ENCODE data around the gene CRTC1. TPM values are rescaled to one million over a fixed set of nuclear protein-coding genes. Genes with fewer than 3 reads are reported as not detected.

CRTC1 gene
- total RNA-seq, 1 donor from 2014 or later, result 0.79 TPM

- H3K4me3 ChIP-seq (ENCODE audit: low read depth, low read length), result no peak overlapping the region
- H3K36me3 ChIP-seq (ENCODE audit: control insufficient read depth, insufficient read depth, low read length), result no peaks in the 10 kb centered on the region
- FAIRE-seq, result no peak
- DNase-seq (ENCODE audit: low read depth), result no peak
- TF ChIP-seq CTCF (IDR thresholded peaks at IDR 0.05; ENCODE audit: insufficient read depth, low read length, severe bottlenecking), result no peak
- no peaks in the 10 kb centered on the region for H3K27me3 ChIP-seq (ENCODE audit: control insufficient read depth, insufficient read depth, low read length)
Observed at GRCh38 chr19:18774782-18775444, 91.4 kb downstream of the CRTC1 start.

GRCh38 chr19:18775586-18776287 is 92.3 kb downstream of the CRTC1 start:
- H3K4me3 ChIP-seq (ENCODE audit: low read depth, low read length), result no peak overlapping the region
- TF ChIP-seq CTCF (IDR thresholded peaks at IDR 0.05; ENCODE audit: insufficient read depth, low read length, severe bottlenecking), result no peak
- no peaks in the 10 kb centered on the region for H3K36me3 ChIP-seq (ENCODE audit: control insufficient read depth, insufficient read depth, low read length)
- DNase-seq (ENCODE audit: low read depth), result no peak
- no peak for FAIRE-seq
- no peaks in the 10 kb centered on the region for H3K27me3 ChIP-seq (ENCODE audit: control insufficient read depth, insufficient read depth, low read length)

GRCh38 chr19:18776288-18776594 is 92.8 kb downstream of the CRTC1 start:
- Histone ChIP-seq H3K4me3 (ENCODE audit: low read depth, low read length) (no peak overlapping the region), H3K36me3 (ENCODE audit: control insufficient read depth, insufficient read depth, low read length) (no peaks in the 10 kb centered on the region), H3K27me3 (ENCODE audit: control insufficient read depth, insufficient read depth, low read length) (no peaks in the 10 kb centered on the region)
- DNase-seq (ENCODE audit: low read depth) (peak; percentile 37), FAIRE-seq (no peak)
- TF ChIP-seq CTCF (IDR thresholded peaks at IDR 0.05; ENCODE audit: insufficient read depth, low read length, severe bottlenecking), result peak; percentile 8

- no peak for DNase-seq (ENCODE audit: low read depth)
- no peak for FAIRE-seq
- no peak for TF ChIP-seq CTCF (IDR thresholded peaks at IDR 0.05; ENCODE audit: insufficient read depth, low read length, severe bottlenecking)
Observed at GRCh38 chr19:18776736-18777135, 93.3 kb downstream of the CRTC1 start.

GRCh38 chr19:18777301-18778075 is 94.0 kb downstream of the CRTC1 start:
- Histone ChIP-seq H3K27me3 (ENCODE audit: control insufficient read depth, insufficient read depth, low read length) (no peaks in the 10 kb centered on the region), H3K36me3 (ENCODE audit: control insufficient read depth, insufficient read depth, low read length) (no peaks in the 10 kb centered on the region), H3K4me3 (ENCODE audit: low read depth, low read length) (no peak overlapping the region)
- no peak for DNase-seq (ENCODE audit: low read depth)
- no peak for TF ChIP-seq CTCF (IDR thresholded peaks at IDR 0.05; ENCODE audit: insufficient read depth, low read length, severe bottlenecking)
- no peak for FAIRE-seq

More at GRCh38 chr19:18776736-18777135, 93.3 kb downstream of the CRTC1 start:
- Histone ChIP-seq H3K36me3 (ENCODE audit: control insufficient read depth, insufficient read depth, low read length) (no peaks in the 10 kb centered on the region), H3K27me3 (ENCODE audit: control insufficient read depth, insufficient read depth, low read length) (no peaks in the 10 kb centered on the region), H3K4me3 (ENCODE audit: low read depth, low read length) (no peak overlapping the region)
